NT2/D1 (cell line): ENCODE measurements around the gene SLC37A1.
"Not testable (repeated sequence)": the region's sequence is repeated elsewhere in the genome, so short reads cannot be mapped to it uniquely, and the experiment has no call there.

Experiments
- DNase-seq: peaks from one replicate; pipeline ENCODE4 v3.0.0-alpha.2; 2011; ENCODE audit warnings: low read depth, low spot score
- H3K27me3 ChIP-seq: 2 replicates; pipeline ENCODE4 v1.6.0; 2011; ENCODE audit warnings: mild to moderate bottlenecking; ENCODE audit not compliant: insufficient read length, insufficient read depth
- H3K36me3 ChIP-seq: 2 replicates; pipeline ENCODE4 v1.6.1; 2011; ENCODE audit warnings: mild to moderate bottlenecking, low read length, mixed read lengths; ENCODE audit not compliant: insufficient read depth, insufficient read length
- H3K4me1 ChIP-seq: 2 replicates; pipeline ENCODE4 v1.5.1; 2011; ENCODE audit not compliant: insufficient read depth, insufficient read length
- H3K4me3 ChIP-seq: 2 replicates; pipeline ENCODE4 v1.5.1; 2011; ENCODE audit warnings: low read depth; ENCODE audit not compliant: insufficient read length
- H3K9ac ChIP-seq: 2 replicates; pipeline ENCODE4 v1.6.0; 2011; ENCODE audit warnings: low read depth; ENCODE audit not compliant: insufficient read length
- H3K9me3 ChIP-seq: 2 replicates; pipeline ENCODE4 v1.5.1; 2011; ENCODE audit warnings: mild to moderate bottlenecking, low read length; ENCODE audit not compliant: insufficient read depth
- SUZ12 ChIP-seq: IDR thresholded peaks from 2 replicates; pipeline ENCODE4 v1.6.1; 2011; ENCODE audit not compliant: insufficient read length, insufficient read depth; ENCODE audit errors: extremely low read depth
- YY1 ChIP-seq: IDR thresholded peaks from 2 replicates; pipeline ENCODE4 v1.6.1; 2011; ENCODE audit not compliant: insufficient read length, insufficient read depth
- ZNF274 ChIP-seq: IDR thresholded peaks from 2 replicates; pipeline ENCODE4 v1.6.1; 2011; ENCODE audit warnings: mild to moderate bottlenecking, low read depth, low read length

Gene SLC37A1

GRCh38 chr21:42468491-42469131, 45.0 kb upstream of the SLC37A1 start:
- Histone ChIP-seq H3K4me1 (peaks cover 5% of the 10 kb centered on the region), H3K9me3 (no peaks in the 10 kb centered on the region), H3K27me3 (no peaks in the 10 kb centered on the region), H3K36me3 (no peaks in the 10 kb centered on the region), H3K4me3 (no peak overlapping the region), H3K9ac (no peak overlapping the region)
- no peak for TF ChIP-seq ZNF274
- TF ChIP-seq SUZ12 = no peak
- TF ChIP-seq YY1 = no peak
- DNase-seq = no peak

GRCh38 chr21:42469272-42469671, 44.4 kb upstream of the SLC37A1 start:
- Histone ChIP-seq H3K9ac (no peak overlapping the region), H3K4me3 (no peak overlapping the region)

GRCh38 chr21:42469726-42470125, 43.9 kb upstream of the SLC37A1 start:
- not testable (repeated sequence) for H3K36me3 ChIP-seq, H3K4me3 ChIP-seq, DNase-seq, H3K9me3 ChIP-seq, H3K9ac ChIP-seq, H3K27me3 ChIP-seq
- H3K4me1 ChIP-seq = peaks cover 12% of the 10 kb centered on the region

More at GRCh38 chr21:42469272-42469671, 44.4 kb upstream of the SLC37A1 start:
- Histone ChIP-seq H3K27me3 (no peaks in the 10 kb centered on the region), H3K36me3 (no peaks in the 10 kb centered on the region), H3K4me1 (peaks cover 8% of the 10 kb centered on the region), H3K9me3 (no peaks in the 10 kb centered on the region)
- TF ChIP-seq ZNF274 = no peak
- no peak for TF ChIP-seq SUZ12
- no peak for TF ChIP-seq YY1
- DNase-seq = no peak

- Histone ChIP-seq H3K9me3 (no peaks in the 10 kb centered on the region), H3K4me1 (peaks cover 12% of the 10 kb centered on the region), H3K36me3 (no peaks in the 10 kb centered on the region), H3K4me3 (no peak overlapping the region), H3K9ac (no peak overlapping the region), H3K27me3 (peaks cover 2% of the 10 kb centered on the region)
- no peak for TF ChIP-seq SUZ12
- no peak for TF ChIP-seq ZNF274
- TF ChIP-seq YY1 = no peak
- DNase-seq = no peak
Observed at GRCh38 chr21:42471206-42471605, 42.4 kb upstream of the SLC37A1 start.

GRCh38 chr21:42471716-42472330, 41.8 kb upstream of the SLC37A1 start:
- no peaks in the 10 kb centered on the region for H3K36me3 ChIP-seq
- H3K4me3 ChIP-seq = no peak overlapping the region

GRCh38 chr21:42472521-42472920, 41.1 kb upstream of the SLC37A1 start:
- no peak for DNase-seq
- Histone ChIP-seq H3K36me3 (no peaks in the 10 kb centered on the region), H3K27me3 (peaks cover 2% of the 10 kb centered on the region), H3K4me1 (peaks cover 8% of the 10 kb centered on the region), H3K9me3 (no peaks in the 10 kb centered on the region), H3K4me3 (no peak overlapping the region), H3K9ac (no peak overlapping the region)
- TF ChIP-seq SUZ12 (no peak), ZNF274 (no peak), YY1 (no peak)

More at GRCh38 chr21:42471716-42472330, 41.8 kb upstream of the SLC37A1 start:
- peaks cover 12% of the 10 kb centered on the region for H3K4me1 ChIP-seq
- no peak overlapping the region for H3K9ac ChIP-seq
- no peak for TF ChIP-seq ZNF274
- no peak for TF ChIP-seq SUZ12
- DNase-seq = no peak
- H3K27me3 ChIP-seq = peaks cover 2% of the 10 kb centered on the region
- no peaks in the 10 kb centered on the region for H3K9me3 ChIP-seq

GRCh38 chr21:42473498-42474042, 40.1 kb upstream of the SLC37A1 start:
- DNase-seq = no peak
- Histone ChIP-seq H3K9me3 (no peaks in the 10 kb centered on the region), H3K4me3 (no peak overlapping the region), H3K9ac (no peak overlapping the region), H3K4me1 (peaks cover 8% of the 10 kb centered on the region), H3K36me3 (no peaks in the 10 kb centered on the region), H3K27me3 (peaks cover 2% of the 10 kb centered on the region)
- no peak for TF ChIP-seq YY1
- no peak for TF ChIP-seq SUZ12
- TF ChIP-seq ZNF274 = no peak
